Esophagus squamous epithelium (tissue), 4 donors: ENCODE measurements around the gene DPP9.

Experiments
- CTCF ChIP-seq, 6 experiments: fragments of 450-650 bp in 4 of 6; fragments of 200-600 bp in 2 of 6; sonication (generic) in 2 of 6; IDR thresholded peaks; one replicate each; pipeline ENCODE4 v1.5.1; 2016 to 2019; ENCODE audit warnings: antibody characterized with exemption in 6 of 6, mild to moderate bottlenecking in 4 of 6, moderate library complexity in 4 of 6
- POLR2A ChIP-seq, 4 donors: fragments of 450-650 bp; IDR thresholded peaks; one replicate each; pipeline ENCODE4 v1.6.1; 2017; ENCODE audit warnings: antibody characterized with exemption in 4 of 4, mild to moderate bottlenecking in 4 of 4, moderate library complexity in 3 of 4

GRCh38 chr19:4748589-4748988 is 24.9 kb upstream of the DPP9 start:
- TF ChIP-seq CTCF (IDR thresholded peaks at IDR 0.05), result no peak
- no peak for TF ChIP-seq POLR2A (IDR thresholded peaks at IDR 0.05)
